ENCODE data around the gene TMPRSS9. TPM values are rescaled to one million over a fixed set of nuclear protein-coding genes. Genes with fewer than 3 reads are reported as not detected.

TMPRSS9 gene
- total RNA-seq, 4 donors from 2014 or later = 0.19 TPM; not detected in 3

DNA sequence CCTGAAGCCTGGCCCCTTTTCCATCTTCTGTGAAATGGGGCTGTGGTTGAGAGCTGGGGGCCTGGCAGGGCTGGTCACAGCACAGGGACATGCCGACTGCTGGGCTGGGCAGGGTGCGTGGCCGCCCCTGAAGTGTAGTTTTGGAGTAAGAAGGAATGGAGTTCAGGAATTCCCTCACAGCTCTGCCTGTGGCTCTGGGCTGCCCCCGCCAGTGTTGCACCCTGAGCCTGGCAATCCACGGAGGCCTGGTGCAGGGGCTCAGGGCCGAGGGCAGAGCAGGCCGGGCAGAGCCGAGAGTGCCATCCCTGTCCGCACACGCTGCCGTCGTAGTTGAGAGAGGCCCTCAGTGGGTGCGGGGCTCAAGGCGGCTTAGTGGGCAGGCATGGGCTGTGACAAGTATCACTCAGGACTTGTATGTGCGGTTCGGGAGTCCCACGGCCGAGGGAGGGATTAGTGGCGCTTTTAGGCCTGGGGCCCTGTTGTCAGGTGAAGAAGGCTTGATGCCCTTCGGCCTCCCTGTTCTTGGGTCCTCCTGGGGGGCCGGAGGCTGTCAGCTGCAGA lies 21.9 kb upstream of the TMPRSS9 start:
- intact Hi-C loops (cut with DNase I) = no loop called here
- Histone ChIP-seq H3K4me1 (peaks cover 0 to 27% (median 4%) of the 10 kb centered on the region in 3 donors), H3K9me3 (no peaks in the 10 kb centered on the region), H3K27me3 (no peaks in the 10 kb centered on the region), H3K4me3 (no peak overlapping the region), H3K36me3 (peaks cover 0 to 71% (median 12%) of the 10 kb centered on the region in 3 donors), H3K27ac (no peak overlapping the region)
- DNase-seq = no peak
- WGBS, 2 donors = 80% methylated on average over 1 of the region's 21 CpGs; no CpG with 5 or more reads in 1 of the 2 donors
- TF ChIP-seq, protein P1, sequence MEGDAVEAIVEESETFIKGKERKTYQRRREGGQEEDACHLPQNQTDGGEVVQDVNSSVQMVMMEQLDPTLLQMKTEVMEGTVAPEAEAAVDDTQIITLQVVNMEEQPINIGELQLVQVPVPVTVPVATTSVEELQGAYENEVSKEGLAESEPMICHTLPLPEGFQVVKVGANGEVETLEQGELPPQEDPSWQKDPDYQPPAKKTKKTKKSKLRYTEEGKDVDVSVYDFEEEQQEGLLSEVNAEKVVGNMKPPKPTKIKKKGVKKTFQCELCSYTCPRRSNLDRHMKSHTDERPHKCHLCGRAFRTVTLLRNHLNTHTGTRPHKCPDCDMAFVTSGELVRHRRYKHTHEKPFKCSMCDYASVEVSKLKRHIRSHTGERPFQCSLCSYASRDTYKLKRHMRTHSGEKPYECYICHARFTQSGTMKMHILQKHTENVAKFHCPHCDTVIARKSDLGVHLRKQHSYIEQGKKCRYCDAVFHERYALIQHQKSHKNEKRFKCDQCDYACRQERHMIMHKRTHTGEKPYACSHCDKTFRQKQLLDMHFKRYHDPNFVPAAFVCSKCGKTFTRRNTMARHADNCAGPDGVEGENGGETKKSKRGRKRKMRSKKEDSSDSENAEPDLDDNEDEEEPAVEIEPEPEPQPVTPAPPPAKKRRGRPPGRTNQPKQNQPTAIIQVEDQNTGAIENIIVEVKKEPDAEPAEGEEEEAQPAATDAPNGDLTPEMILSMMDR (IDR thresholded peaks at IDR 0.05) = no peak
- TF ChIP-seq POLR2A (IDR thresholded peaks at IDR 0.05) = no peak

DNA sequence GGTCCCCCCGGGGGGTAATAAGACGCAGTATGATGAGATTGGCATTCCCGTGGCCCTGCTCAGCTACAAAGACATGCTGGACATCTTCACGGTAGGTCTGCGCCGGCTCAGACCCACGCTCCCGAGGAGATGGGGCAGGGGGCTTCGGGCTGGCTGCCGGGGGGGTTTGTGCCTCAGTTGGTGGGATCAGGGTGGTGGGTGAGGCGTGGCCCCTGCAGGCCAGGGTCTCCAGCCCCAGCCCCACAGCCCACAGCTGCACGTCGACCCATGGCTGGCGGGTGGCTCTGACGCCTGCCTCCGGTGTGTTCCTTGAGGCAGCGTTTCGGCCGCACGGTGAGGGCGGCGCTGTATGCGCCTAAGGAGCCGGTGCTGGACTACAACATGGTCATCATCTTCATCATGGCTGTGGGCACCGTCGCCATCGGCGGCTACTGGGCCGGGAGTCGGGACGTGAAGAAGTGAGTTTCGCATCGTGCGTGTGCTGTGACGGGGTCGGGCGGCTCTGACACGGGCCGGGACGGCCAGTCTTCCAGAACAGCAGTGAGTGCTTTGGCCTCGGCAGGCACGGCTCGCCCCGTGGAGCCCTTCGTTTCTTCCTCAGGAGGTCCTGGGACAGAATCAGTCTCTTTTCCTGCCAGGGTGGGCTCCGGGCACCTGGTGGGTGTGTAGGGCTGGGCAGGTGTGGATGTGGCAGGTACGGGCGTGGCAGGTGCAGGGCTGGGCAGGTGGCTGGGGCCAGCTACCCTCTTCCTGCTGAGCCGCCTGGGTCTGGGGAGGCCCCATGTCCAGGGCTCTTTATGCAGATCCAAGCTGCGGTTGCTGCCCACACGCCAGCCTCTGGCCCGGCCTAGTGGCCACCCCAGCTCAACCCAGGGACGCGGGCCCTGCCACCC lies 21.1 kb upstream of the TMPRSS9 start:
- Histone ChIP-seq H3K36me3 (peaks cover 0 to 78% (median 12%) of the 10 kb centered on the region in 3 donors), H3K4me3 (no peak overlapping the region), H3K27ac (no peak overlapping the region), H3K27me3 (no peaks in the 10 kb centered on the region), H3K4me1 (peaks cover 0 to 19% (median 4%) of the 10 kb centered on the region in 3 donors), H3K9me3 (no peaks in the 10 kb centered on the region)
- 95% methylated on average over 12 of the region's 54 CpGs; no CpG with 5 or more reads in 1 of the 2 donors for WGBS, 2 donors
- intact Hi-C loops (cut with DNase I) = no loop called here
- no peak for DNase-seq
- TF ChIP-seq, protein P1 (IDR thresholded peaks at IDR 0.05) = no peak
- TF ChIP-seq POLR2A (IDR thresholded peaks at IDR 0.05) = no peak

DNA sequence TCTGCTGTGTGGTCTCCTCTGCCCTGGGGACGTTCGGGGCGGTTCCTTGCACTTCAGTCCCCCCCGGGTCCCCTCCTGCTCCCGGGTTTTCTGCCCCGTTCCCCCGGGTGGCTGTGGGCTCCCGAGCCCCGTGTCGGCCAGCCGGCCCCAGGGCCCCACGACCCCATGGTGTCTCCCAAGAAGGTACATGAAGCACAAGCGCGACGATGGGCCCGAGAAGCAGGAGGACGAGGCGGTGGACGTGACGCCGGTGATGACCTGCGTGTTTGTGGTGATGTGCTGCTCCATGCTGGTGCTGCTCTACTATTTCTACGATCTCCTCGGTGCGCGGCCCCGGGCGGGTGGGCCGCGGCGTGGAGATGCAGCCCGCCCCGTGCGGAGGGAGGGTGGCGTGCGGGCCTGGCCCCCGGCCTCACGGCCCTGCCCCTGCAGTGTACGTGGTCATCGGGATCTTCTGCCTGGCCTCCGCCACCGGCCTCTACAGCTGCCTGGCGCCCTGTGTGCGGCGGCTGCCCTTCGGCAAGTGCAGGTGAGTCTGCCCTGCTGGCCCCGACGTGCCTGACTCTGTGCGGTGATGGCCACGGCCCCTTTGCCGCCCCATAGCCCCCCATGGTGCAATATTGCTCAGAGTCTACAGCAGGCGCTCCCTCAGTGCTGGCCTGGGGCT lies 20.3 kb upstream of the TMPRSS9 start:
- TF ChIP-seq, protein P1 (IDR thresholded peaks at IDR 0.05) = no peak
- peaks cover 0 to 16% (median 4%) of the 10 kb centered on the region in 3 donors for H3K4me1 ChIP-seq
- intact Hi-C loops (cut with DNase I) = no loop called here
- peaks cover 0 to 76% (median 12%) of the 10 kb centered on the region in 3 donors for H3K36me3 ChIP-seq
- no peak for DNase-seq
- no peak overlapping the region for H3K4me3 ChIP-seq
- no peaks in the 10 kb centered on the region for H3K27me3 ChIP-seq
- WGBS, 2 donors = 95% methylated on average over 26 of the region's 52 CpGs; no CpG with 5 or more reads in 1 of the 2 donors
- H3K9me3 ChIP-seq = no peaks in the 10 kb centered on the region
- H3K27ac ChIP-seq = no peak overlapping the region

DNA sequence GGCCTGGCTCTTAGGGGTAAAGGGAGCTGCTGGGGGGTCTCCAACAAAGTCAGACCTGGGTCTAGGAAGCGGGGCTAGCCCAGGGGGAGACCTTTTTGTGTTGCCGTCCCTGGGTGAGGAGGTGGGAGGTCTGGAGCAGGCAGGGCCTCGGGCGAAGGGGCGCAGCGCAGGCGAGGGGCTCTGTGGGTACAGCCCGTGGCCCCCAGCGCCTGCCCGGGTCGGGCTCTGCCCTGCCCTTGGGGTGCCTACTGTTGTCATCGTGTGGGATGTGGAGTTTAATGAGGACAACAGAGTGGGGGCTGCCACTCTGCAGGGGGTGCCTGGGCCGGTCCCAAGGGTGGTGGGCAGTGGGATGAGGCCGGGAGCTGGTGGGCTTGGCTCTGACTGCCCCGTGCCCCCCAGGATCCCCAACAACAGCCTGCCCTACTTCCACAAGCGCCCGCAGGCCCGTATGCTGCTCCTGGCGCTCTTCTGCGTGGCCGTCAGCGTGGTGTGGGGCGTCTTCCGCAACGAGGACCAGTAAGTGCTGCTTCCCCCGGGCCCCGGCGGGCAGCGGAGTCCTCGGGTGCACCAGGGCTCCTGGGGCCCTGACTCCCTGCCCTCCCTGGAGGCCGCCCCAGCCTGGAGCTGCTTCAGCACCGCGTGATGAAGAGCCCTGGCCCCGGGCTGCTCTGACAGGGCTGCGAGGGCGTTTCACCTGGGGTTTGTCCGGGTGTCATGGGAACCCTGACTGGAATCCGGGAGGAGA lies 19.4 kb upstream of the TMPRSS9 start:
- TF ChIP-seq POLR2A (IDR thresholded peaks at IDR 0.05) = no peak
- TF ChIP-seq, protein P1 (IDR thresholded peaks at IDR 0.05) = no peak
- Histone ChIP-seq H3K27me3 (no peaks in the 10 kb centered on the region), H3K36me3 (peaks cover 0 to 81% (median 12%) of the 10 kb centered on the region in 3 donors), H3K4me3 (no peak overlapping the region), H3K4me1 (peaks cover 0 to 18% (median 4%) of the 10 kb centered on the region in 3 donors), H3K9me3 (no peaks in the 10 kb centered on the region), H3K27ac (no peak overlapping the region)
- 81% methylated on average over 10 of the region's 38 CpGs; no CpG with 5 or more reads in 1 of the 2 donors for WGBS, 2 donors
- intact Hi-C loops (cut with DNase I) = no loop called here
- DNase-seq = no peak
